ENCODE results near the gene MYMK. TPM values are rescaled to one million over a fixed set of nuclear protein-coding genes. Genes with fewer than 3 reads are reported as not detected.

Gene MYMK
- total RNA-seq, 1 experiment from 2014 or later: not detected

DNA sequence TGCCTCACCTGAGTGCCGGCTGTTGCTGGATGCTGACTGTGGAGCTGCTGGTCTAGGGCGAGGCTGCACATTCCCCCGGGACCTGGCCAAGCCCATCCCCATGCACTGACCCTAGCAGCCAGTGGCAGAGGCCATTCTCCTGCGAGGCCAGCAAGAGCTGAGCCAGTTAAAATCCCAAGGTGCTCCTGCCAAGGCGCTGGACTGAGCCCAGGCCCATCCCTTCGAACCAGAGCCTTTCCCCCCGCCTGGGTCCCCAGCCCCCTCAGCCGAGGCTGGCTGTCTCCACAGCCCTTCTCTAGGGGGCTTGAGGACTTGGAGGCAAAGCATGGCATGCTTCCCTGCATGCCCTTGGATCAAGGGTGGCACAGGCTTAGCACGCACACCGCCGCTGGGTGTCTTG lies 11.3 kb upstream of the MYMK start:
- BruUV-seq (replicated peaks): no TSS peak
- Mint-ChIP-seq H3K4me3 (ENCODE audit: low read depth, unreplicated experiment) (no peak overlapping the region), H3K27ac (ENCODE audit: unreplicated experiment) (no peak overlapping the region), H3K4me1 (ENCODE audit: low read depth, unreplicated experiment) (no peaks in the 10 kb centered on the region), H3K36me3 (ENCODE audit: insufficient read depth, unreplicated experiment) (no peaks in the 10 kb centered on the region), H3K9me3 (ENCODE audit: low read depth, unreplicated experiment) (no peaks in the 10 kb centered on the region), H3K27me3 (ENCODE audit: unreplicated experiment) (peaks cover 46% of the 10 kb centered on the region)
- CTCF ChIA-PET: no interaction called here
- DNase-seq: no peak
- TF ChIP-seq, protein P1, sequence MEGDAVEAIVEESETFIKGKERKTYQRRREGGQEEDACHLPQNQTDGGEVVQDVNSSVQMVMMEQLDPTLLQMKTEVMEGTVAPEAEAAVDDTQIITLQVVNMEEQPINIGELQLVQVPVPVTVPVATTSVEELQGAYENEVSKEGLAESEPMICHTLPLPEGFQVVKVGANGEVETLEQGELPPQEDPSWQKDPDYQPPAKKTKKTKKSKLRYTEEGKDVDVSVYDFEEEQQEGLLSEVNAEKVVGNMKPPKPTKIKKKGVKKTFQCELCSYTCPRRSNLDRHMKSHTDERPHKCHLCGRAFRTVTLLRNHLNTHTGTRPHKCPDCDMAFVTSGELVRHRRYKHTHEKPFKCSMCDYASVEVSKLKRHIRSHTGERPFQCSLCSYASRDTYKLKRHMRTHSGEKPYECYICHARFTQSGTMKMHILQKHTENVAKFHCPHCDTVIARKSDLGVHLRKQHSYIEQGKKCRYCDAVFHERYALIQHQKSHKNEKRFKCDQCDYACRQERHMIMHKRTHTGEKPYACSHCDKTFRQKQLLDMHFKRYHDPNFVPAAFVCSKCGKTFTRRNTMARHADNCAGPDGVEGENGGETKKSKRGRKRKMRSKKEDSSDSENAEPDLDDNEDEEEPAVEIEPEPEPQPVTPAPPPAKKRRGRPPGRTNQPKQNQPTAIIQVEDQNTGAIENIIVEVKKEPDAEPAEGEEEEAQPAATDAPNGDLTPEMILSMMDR (IDR thresholded peaks at IDR 0.05; ENCODE audit: unreplicated experiment): no peak
- intact Hi-C loops (cut with micrococcal nuclease; ENCODE audit: unreplicated experiment): no loop called here

DNA sequence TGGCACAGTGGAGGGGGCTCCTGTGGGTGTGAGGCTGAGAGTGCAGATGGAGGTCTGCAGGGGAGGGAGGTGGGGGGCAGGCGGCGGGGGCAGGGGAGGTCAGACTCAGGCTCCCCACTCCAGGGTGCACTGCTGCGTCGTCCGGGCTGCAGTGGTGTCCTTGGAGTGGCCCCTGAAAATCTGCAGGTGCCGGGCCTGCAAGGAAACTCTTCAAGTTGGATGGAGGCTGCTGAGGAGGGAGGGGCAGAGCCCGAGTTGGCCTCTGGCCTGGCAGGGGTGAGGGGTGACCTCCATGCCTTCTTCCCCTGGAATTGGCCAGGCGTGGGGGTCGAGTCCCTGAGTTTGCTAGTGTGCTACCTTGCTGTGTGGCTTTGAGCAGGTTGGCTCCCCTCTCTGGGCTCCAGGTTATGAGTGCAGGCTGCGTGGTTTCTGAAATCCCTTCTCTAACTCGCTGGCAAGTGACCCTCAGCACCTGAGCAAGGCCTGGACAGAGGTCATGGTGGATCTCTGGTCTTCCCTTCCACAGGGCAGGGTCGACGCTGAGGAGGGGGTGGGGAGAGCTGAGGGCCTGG lies 10.6 kb upstream of the MYMK start:
- no peak overlapping the region for H3K27ac Mint-ChIP-seq (ENCODE audit: unreplicated experiment)

DNA sequence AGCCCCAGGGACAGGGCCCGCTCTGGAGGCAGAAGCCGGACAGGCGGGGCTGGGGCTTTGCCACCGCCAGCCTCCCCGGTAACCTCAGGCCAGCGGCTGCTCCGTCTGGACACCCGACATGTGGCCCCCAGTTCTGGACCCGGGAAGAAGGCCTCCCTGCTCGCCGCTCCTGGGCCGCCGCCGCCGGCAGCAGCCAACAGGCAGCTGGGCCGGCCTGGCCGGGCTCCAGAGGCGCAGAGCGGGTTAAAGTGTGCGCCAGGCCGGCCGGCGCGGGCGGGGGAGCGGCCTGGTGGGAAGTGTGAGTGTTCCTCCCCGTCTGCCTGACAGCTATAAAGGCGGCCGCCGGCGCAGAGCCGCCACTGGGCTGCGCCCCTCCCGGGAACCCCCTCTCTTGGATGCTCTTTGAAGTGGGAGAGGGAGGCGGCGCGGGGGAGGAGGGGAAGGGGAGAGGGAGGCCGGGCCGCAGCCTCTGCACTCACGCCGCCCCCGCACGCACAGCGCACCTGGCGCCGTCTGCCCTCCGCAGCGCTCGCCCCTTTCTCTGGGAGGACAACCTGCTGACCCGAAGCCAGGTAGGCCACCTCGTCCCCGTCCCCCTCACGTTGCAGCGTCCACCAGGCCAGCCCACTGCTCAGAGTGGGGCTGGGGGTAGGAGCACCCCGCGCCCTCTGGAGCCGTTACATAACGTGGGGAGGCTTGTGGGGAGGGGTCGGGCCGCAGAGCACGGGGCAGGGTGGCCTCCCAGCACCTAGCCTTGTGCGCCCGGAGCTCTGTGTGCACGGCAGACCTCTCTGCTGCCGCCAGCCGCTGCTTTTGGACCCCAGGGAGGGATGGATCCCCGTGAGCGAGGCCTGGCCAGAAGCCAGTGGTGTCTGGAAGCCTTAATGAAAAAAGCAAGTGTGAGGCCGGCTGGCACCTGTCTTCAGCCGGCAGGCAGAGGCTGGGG lies 9.9 kb upstream of the MYMK start, which contains the start of gene ADAMTSL2:
ADAMTSL2 (plus strand) TSS at position 359 of the 946 bp plus-strand sequence. CDS start 2,009 bp downstream, outside the sequence.
- BruUV-seq (replicated peaks): no TSS peak
- H3K4me1 Mint-ChIP-seq (ENCODE audit: low read depth, unreplicated experiment): no peaks in the 10 kb centered on the region
- H3K9me3 Mint-ChIP-seq (ENCODE audit: low read depth, unreplicated experiment): no peaks in the 10 kb centered on the region
- DNase-seq: no peak
- H3K4me3 Mint-ChIP-seq (ENCODE audit: low read depth, unreplicated experiment): no peak within 1 kb of the TSS
- CTCF ChIA-PET: no interaction called here
- intact Hi-C loops (cut with micrococcal nuclease; ENCODE audit: unreplicated experiment): loop anchor here (5.0 kb wide), 1 partner anchor 193 kb away; no protein-coding TSS in a partner anchor
- peaks cover 46% of the 10 kb centered on the region for H3K27me3 Mint-ChIP-seq (ENCODE audit: unreplicated experiment)
- TF ChIP-seq, protein P1 (IDR thresholded peaks at IDR 0.05; ENCODE audit: unreplicated experiment): no peak
- no peaks in the 10 kb centered on the region for H3K36me3 Mint-ChIP-seq (ENCODE audit: insufficient read depth, unreplicated experiment)
- H3K27ac Mint-ChIP-seq (ENCODE audit: unreplicated experiment): no peak within 1 kb of the TSS

More for the DNA sequence above, 10.6 kb upstream of the MYMK start:
- CTCF ChIA-PET: no interaction called here
- no peak for DNase-seq
- H3K36me3 Mint-ChIP-seq (ENCODE audit: insufficient read depth, unreplicated experiment): no peaks in the 10 kb centered on the region
- H3K4me3 Mint-ChIP-seq (ENCODE audit: low read depth, unreplicated experiment): no peak overlapping the region
- no peaks in the 10 kb centered on the region for H3K9me3 Mint-ChIP-seq (ENCODE audit: low read depth, unreplicated experiment)
- TF ChIP-seq, protein P1 (IDR thresholded peaks at IDR 0.05; ENCODE audit: unreplicated experiment): no peak
- BruUV-seq (replicated peaks): no TSS peak
- H3K27me3 Mint-ChIP-seq (ENCODE audit: unreplicated experiment): peaks cover 46% of the 10 kb centered on the region
- intact Hi-C loops (cut with micrococcal nuclease; ENCODE audit: unreplicated experiment): no loop called here
- no peaks in the 10 kb centered on the region for H3K4me1 Mint-ChIP-seq (ENCODE audit: low read depth, unreplicated experiment)

DNA sequence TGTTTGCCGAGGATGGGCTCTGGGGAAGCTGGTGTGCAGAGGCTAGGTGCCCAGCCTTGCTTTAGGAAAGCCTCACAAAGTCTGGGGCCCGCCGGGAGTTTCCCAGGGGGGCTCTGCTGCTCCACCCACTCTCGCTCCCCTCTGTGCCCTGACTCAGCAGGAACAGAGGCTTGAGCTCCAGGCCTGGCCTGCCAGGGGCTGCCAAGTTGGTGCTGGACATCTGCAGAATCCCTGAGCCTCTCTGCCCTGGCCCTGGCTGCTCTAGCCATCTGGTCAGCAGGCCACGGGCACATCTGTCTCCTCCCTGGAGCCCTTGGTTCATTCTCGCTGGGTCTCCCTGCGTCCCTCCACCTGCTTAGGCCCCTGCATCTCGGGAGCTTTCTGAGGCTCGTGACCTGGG lies 9.1 kb upstream of the MYMK start:
- Mint-ChIP-seq H3K9me3 (ENCODE audit: low read depth, unreplicated experiment) (no peaks in the 10 kb centered on the region), H3K4me3 (ENCODE audit: low read depth, unreplicated experiment) (no peak overlapping the region), H3K4me1 (ENCODE audit: low read depth, unreplicated experiment) (no peaks in the 10 kb centered on the region), H3K27ac (ENCODE audit: unreplicated experiment) (no peak overlapping the region), H3K36me3 (ENCODE audit: insufficient read depth, unreplicated experiment) (no peaks in the 10 kb centered on the region), H3K27me3 (ENCODE audit: unreplicated experiment) (peaks cover 46% of the 10 kb centered on the region)
- TF ChIP-seq, protein P1 (IDR thresholded peaks at IDR 0.05; ENCODE audit: unreplicated experiment): no peak
- intact Hi-C loops (cut with micrococcal nuclease; ENCODE audit: unreplicated experiment): loop anchor here (5.0 kb wide), 1 partner anchor 193 kb away; no protein-coding TSS in a partner anchor
- BruUV-seq (replicated peaks): no TSS peak
- no peak for DNase-seq
- CTCF ChIA-PET: interaction anchor here (0.6 kb wide), 1 partner anchor 205 kb away, joined by 6 read pairs; the partner anchor contains the start of gene SARDH

Measured in Calu3 (cell line).